Upper lobe of right lung (tissue), 1 donor: ENCODE data around the gene ARHGEF26. TPM values are rescaled to one million over a fixed set of nuclear protein-coding genes. Genes with fewer than 3 reads are reported as not detected.
"Not testable (repeated sequence)": the region's sequence is repeated elsewhere in the genome, so short reads cannot be mapped to it uniquely, and the experiment has no call there.

Experiments used
- ATAC-seq: fragments of 200-7000 bp; cut with Tn5 transposase; one replicate; pipeline ENCODE4 v1.9.1; 2020; ENCODE audit warnings: mild to moderate bottlenecking, moderate library complexity
- DNase-seq: peaks from one replicate; pipeline ENCODE4 v3.0.0-alpha.2; 2020
- H3K27ac ChIP-seq: fragments of 200-600 bp; one replicate; pipeline ENCODE4 v1.8.0; 2022
- H3K27me3 ChIP-seq: fragments of 200-600 bp; one replicate; pipeline ENCODE4 v1.8.0; 2022; ENCODE audit warnings: mild to moderate bottlenecking
- H3K36me3 ChIP-seq: fragments of 200-600 bp; one replicate; pipeline ENCODE4 v1.8.0; 2022
- H3K4me1 ChIP-seq: fragments of 200-600 bp; one replicate; pipeline ENCODE4 v1.8.0; 2022
- H3K4me3 ChIP-seq: fragments of 200-600 bp; one replicate; pipeline ENCODE4 v1.8.0; 2022; ENCODE audit warnings: mild to moderate bottlenecking
- H3K9me3 ChIP-seq: fragments of 200-600 bp; one replicate; pipeline ENCODE4 v1.8.0; 2022
- CTCF ChIP-seq: fragments of 200-600 bp; IDR thresholded peaks from one replicate; pipeline ENCODE4 v1.8.0; 2022; ENCODE audit warnings: antibody characterized with exemption
- intact Hi-C: fragments of 100-400 bp; cut with DNase I; formaldehyde crosslinking; loops from one replicate; pipeline ENCODE4 v1.11.0; 2022
- total RNA-seq: library from RNA; stranded (reverse); fragmentation: NEBNext Ultra II Directional; extraction: Animal tissue kit (Norgen Biotek cat#: 25700); gene quantifications from one replicate; pipeline ENCODE4 v1.2.1, GENCODE V29; 2021
- donor health status: DM: no; HTN: yes; CAD: no; lungs with severe emphysema.

Gene ARHGEF26
- total RNA-seq, 1 donor from 2014 or later = 58.8 TPM

- Histone ChIP-seq H3K27ac (no peak overlapping the region), H3K4me1 (no peaks in the 10 kb centered on the region), H3K27me3 (no peaks in the 10 kb centered on the region), H3K9me3 (no peaks in the 10 kb centered on the region), H3K4me3 (no peak overlapping the region), H3K36me3 (no peaks in the 10 kb centered on the region)
- no peak for TF ChIP-seq CTCF
- intact Hi-C loops = no loop called here
- no peak for DNase-seq
- ATAC-seq = no peak
Observed at GRCh38 chr3:154085799-154086198, 35.4 kb upstream of the ARHGEF26 start.

GRCh38 chr3:154086286-154086685 is 34.9 kb upstream of the ARHGEF26 start:
- Histone ChIP-seq H3K36me3 (no peaks in the 10 kb centered on the region), H3K4me1 (no peaks in the 10 kb centered on the region), H3K27me3 (no peaks in the 10 kb centered on the region), H3K4me3 (no peak overlapping the region), H3K27ac (no peak overlapping the region), H3K9me3 (no peaks in the 10 kb centered on the region)
- ATAC-seq = no peak
- no peak for TF ChIP-seq CTCF
- DNase-seq = no peak
- intact Hi-C loops = no loop called here

- intact Hi-C loops, H3K4me3 ChIP-seq, H3K36me3 ChIP-seq, H3K9me3 ChIP-seq, H3K27me3 ChIP-seq, H3K27ac ChIP-seq, H3K4me1 ChIP-seq: not testable (repeated sequence)
- peak; percentile 84 for DNase-seq
- ATAC-seq = peak; percentile 48
Observed at GRCh38 chr3:154087756-154088480, 33.3 kb upstream of the ARHGEF26 start.

- no peak for TF ChIP-seq CTCF
- Histone ChIP-seq H3K9me3 (no peaks in the 10 kb centered on the region), H3K4me1 (no peaks in the 10 kb centered on the region), H3K27ac (no peak overlapping the region), H3K36me3 (no peaks in the 10 kb centered on the region), H3K4me3 (no peak overlapping the region), H3K27me3 (no peaks in the 10 kb centered on the region)
- DNase-seq (no peak), ATAC-seq (peak; percentile 85)
- intact Hi-C loops = loop anchor here (10.0 kb wide), 1 partner anchor 155 kb away; no protein-coding TSS in a partner anchor
Observed at GRCh38 chr3:154089421-154090420, 31.5 kb upstream of the ARHGEF26 start.

- DNase-seq = no peak
- H3K9me3 ChIP-seq = no peaks in the 10 kb centered on the region
- no peaks in the 10 kb centered on the region for H3K36me3 ChIP-seq
- no peak for ATAC-seq
- H3K27ac ChIP-seq = no peak overlapping the region
- H3K4me3 ChIP-seq = no peak overlapping the region
- no peak for TF ChIP-seq CTCF
- no peaks in the 10 kb centered on the region for H3K4me1 ChIP-seq
- H3K27me3 ChIP-seq = no peaks in the 10 kb centered on the region
- intact Hi-C loops = loop anchor here (10.0 kb wide), 1 partner anchor 151 kb away; no protein-coding TSS in a partner anchor
Observed at GRCh38 chr3:154094051-154094450, 27.1 kb upstream of the ARHGEF26 start.
